Measurements from ENCODE around the gene DNAJC13.

DNA sequence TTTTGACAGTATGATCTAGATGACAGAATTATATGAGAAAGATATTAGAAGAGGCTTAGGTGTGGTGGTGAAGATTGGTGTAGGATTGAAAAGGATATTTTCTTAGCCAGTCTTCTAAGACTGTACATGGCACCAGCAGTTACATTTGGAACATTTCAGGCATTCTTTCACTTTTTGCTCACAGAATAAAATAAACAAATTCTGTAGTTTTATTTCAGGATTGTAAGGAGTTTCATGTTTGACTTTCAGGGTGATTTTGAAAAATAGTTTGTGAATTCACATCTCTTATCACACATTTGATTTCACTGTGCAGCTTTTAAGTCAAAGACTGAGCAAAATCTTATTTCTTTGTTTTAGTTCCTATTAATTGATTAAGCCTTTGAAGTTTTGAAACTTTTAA, 27.1 kb downstream of the DNAJC13 start:
- no peak for TF ChIP-seq EP300 (IDR thresholded peaks at IDR 0.05; ENCODE audit: low read depth)
- TF ChIP-seq, protein P1, sequence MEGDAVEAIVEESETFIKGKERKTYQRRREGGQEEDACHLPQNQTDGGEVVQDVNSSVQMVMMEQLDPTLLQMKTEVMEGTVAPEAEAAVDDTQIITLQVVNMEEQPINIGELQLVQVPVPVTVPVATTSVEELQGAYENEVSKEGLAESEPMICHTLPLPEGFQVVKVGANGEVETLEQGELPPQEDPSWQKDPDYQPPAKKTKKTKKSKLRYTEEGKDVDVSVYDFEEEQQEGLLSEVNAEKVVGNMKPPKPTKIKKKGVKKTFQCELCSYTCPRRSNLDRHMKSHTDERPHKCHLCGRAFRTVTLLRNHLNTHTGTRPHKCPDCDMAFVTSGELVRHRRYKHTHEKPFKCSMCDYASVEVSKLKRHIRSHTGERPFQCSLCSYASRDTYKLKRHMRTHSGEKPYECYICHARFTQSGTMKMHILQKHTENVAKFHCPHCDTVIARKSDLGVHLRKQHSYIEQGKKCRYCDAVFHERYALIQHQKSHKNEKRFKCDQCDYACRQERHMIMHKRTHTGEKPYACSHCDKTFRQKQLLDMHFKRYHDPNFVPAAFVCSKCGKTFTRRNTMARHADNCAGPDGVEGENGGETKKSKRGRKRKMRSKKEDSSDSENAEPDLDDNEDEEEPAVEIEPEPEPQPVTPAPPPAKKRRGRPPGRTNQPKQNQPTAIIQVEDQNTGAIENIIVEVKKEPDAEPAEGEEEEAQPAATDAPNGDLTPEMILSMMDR (IDR thresholded peaks at IDR 0.05) = no peak

All from transverse colon (tissue), 3 donors.